Subcutaneous adipose tissue (tissue), 4 donors: ENCODE measurements around the gene LSAMP. TPM values are rescaled to one million over a fixed set of nuclear protein-coding genes. Genes with fewer than 3 reads are reported as not detected.

ENCODE experiments used
- total RNA-seq, 4 donors: library from RNA; depleted of rRNA; stranded (reverse); fragments of >200 nt; gene quantifications; one replicate each; pipeline ENCODE4 v1.1.0, GENCODE V29; 2016
- TF ChIP-seq, protein P1 (sequence below): fragments of 450-650 bp; IDR thresholded peaks from one replicate; pipeline ENCODE4 v1.5.1; 2016; ENCODE audit warnings: low read depth, mild to moderate bottlenecking, control low read depth, antibody characterized with exemption, moderate library complexity

Gene LSAMP
- total RNA-seq, 4 donors from 2014 or later: 0.38 to 1.7 (median 0.71) TPM

GRCh38 chr3:116408473-116408872, 36.8 kb downstream of the LSAMP start:
- TF ChIP-seq, protein P1, sequence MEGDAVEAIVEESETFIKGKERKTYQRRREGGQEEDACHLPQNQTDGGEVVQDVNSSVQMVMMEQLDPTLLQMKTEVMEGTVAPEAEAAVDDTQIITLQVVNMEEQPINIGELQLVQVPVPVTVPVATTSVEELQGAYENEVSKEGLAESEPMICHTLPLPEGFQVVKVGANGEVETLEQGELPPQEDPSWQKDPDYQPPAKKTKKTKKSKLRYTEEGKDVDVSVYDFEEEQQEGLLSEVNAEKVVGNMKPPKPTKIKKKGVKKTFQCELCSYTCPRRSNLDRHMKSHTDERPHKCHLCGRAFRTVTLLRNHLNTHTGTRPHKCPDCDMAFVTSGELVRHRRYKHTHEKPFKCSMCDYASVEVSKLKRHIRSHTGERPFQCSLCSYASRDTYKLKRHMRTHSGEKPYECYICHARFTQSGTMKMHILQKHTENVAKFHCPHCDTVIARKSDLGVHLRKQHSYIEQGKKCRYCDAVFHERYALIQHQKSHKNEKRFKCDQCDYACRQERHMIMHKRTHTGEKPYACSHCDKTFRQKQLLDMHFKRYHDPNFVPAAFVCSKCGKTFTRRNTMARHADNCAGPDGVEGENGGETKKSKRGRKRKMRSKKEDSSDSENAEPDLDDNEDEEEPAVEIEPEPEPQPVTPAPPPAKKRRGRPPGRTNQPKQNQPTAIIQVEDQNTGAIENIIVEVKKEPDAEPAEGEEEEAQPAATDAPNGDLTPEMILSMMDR: no peak

- TF ChIP-seq, protein P1: no peak
Measured at GRCh38 chr3:116405231-116405630, 40.1 kb downstream of the LSAMP start.

DNA sequence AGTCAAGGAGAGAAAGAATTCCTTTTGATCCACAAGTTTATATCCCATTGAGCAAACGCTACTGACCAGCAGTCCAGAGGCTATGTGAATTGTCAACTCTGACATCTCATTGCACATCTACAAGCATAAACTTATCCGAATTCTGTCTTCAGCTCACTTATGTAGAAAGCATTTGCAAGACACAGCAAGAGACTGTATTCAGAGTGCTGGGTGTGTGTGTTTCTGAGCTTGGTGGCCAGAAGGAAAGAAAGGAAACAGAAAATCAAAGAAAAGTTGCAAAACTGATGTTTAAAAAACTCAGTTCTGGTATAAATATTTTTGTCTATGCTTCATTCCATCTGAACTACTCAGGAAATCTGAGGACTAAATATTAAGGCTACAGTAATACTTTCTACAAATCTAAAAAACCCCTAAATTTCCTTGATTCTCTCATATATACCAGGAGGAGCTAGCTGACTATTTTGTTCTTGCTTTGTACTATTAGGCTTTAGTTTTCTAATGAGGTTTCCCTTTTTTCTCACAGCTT, 45.5 kb downstream of the LSAMP start:
- TF ChIP-seq, protein P1: no peak

- TF ChIP-seq, protein P1: no peak
Measured at GRCh38 chr3:116394365-116394764, 50.9 kb downstream of the LSAMP start.

DNA sequence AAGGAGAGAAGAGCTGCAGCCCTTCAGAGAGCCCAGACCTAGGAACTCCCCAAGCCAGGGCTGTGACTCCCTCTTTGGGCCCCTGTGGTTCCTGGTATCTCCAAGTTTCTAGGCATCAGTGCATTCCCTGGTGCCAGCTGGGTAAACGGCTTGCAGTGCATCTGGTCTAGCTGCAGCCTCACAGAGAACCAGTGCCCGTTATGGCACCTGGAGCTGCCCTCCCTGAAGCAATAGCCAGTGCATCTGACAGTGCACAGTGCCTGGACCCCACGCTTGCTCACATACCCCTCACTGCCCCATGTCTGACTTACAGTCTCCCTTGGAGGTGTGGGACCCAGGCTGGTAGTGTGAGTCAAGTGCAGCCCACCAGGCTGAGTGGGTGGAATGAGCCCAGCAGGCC, 52.1 kb downstream of the LSAMP start:
- TF ChIP-seq, protein P1: no peak

- TF ChIP-seq, protein P1: no peak
Measured at GRCh38 chr3:116392291-116392690, 53.0 kb downstream of the LSAMP start.

DNA sequence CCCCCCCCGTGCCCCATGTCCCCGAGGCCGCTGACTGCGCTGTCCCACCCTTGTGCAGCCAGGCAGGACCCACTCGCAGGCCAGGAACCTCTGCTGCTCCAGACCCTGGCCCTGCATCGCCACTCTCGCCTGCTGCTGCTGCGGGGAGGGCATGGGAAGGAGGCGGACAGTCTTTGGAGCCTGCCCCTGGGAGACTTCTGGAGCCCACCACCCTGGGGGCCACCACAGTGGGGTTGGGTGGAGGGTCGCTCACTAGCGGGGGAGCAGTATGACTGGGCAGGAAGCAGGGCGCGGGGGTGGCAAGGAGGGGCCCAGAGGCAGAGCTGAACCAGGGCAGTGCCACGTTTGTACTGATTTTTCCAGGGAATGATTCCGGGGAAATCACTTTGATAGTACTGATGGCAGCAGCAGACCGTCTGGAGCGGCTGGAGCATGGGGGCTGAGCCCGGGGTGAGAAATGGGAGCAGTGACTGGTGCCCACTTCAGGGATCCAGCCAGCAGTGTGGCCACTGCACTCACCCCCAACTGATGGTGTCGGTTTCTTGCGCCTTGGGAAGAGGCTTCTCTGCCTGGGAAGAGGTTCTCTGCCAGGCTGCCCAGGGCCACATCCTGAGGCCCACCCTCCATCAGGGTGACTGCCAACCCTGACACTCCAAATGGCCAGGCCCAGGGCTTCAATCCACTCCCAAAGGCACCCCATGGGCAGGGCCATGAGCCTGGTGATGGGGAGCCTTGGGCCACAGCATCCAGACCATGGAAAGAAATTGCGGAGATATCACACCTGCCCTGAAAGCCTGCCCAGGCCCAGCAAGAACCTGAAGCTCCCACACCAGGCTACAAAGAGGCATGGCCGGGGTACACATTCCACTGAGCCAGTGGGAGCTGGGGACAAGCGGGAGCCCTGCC, 53.7 kb downstream of the LSAMP start:
- TF ChIP-seq, protein P1: no peak
